Adipose tissue (tissue), 3 donors: ENCODE results near the gene PEBP1. TPM values are rescaled to one million over a fixed set of nuclear protein-coding genes. Genes with fewer than 3 reads are reported as not detected.
"Not testable (repeated sequence)": the region's sequence is repeated elsewhere in the genome, so short reads cannot be mapped to it uniquely, and the experiment has no call there.

Experiments
- H3K27ac ChIP-seq: one replicate; pipeline ENCODE4 v1.5.1; 2013; ENCODE audit warnings: low read depth, low read length
- WGBS, 3 donors: extraction: QIAGEN DNeasy Blood & Tissue Kit; methylation state at CpG; one replicate each; pipeline ENCODE4 v1.1.7; 2013; 5-methylcytosine and 5-hydroxymethylcytosine counted together
- polyA plus RNA-seq, 3 donors: library from polyadenylated mRNA; stranded (reverse); fragments of 200-250 nt; gene quantifications; one replicate each; pipeline ENCODE4 v1.2.3, GENCODE V29; 2013
- donor health status: healthy with polysubstance abuse.
- donor health status: Bipolar disorder and iron deficiency.
- donor health status: healthy.

Gene PEBP1
- polyA plus RNA-seq, 3 donors: 143 to 331 (median 288) TPM

GRCh38 chr12:118126119-118126757, 9.7 kb upstream of the PEBP1 start:
- WGBS, 3 donors: 25 to 87% (median 74%) methylated on average over 13 of the region's 13 CpGs
- H3K27ac ChIP-seq: no peak overlapping the region

- WGBS, 3 donors: 86 to 100% (median 87%) methylated on average over 5 of the region's 5 CpGs
- H3K27ac ChIP-seq: no peak overlapping the region
These were observed 8.1 kb upstream of the PEBP1 start for GRCh38 chr12:118127867-118128266.

- H3K27ac ChIP-seq: not testable (repeated sequence)
- WGBS, 3 donors: 95 to 98% (median 97%) methylated on average over 5 of the region's 5 CpGs
These were observed 6.5 kb upstream of the PEBP1 start for GRCh38 chr12:118129436-118129835.

- H3K27ac ChIP-seq: peak overlapping the region; percentile 64
- 1% methylated on average over 26 to 29 of the region's 29 CpGs for WGBS, 3 donors
These were observed 657 bp downstream of the PEBP1 start for GRCh38 chr12:118136559-118137003.

GRCh38 chr12:118137148-118137678, 1.3 kb downstream of the PEBP1 start:
- no peak overlapping the region for H3K27ac ChIP-seq
- WGBS, 3 donors: 57 to 81% (median 79%) methylated on average over 10 of the region's 10 CpGs

GRCh38 chr12:118140825-118141224, 4.9 kb downstream of the PEBP1 start:
- WGBS, 3 donors: 98 to 99% (median 99%) methylated on average over 8 of the region's 8 CpGs
- no peak overlapping the region for H3K27ac ChIP-seq

GRCh38 chr12:118144499-118144898, 8.6 kb downstream of the PEBP1 start:
- 92 to 95% (median 94%) methylated on average over 13 of the region's 13 CpGs for WGBS, 3 donors
- H3K27ac ChIP-seq: no peak overlapping the region

- no peak overlapping the region for H3K27ac ChIP-seq
- WGBS, 3 donors: 88 to 90% (median 88%) methylated on average over 7 of the region's 7 CpGs
These were observed 9.3 kb downstream of the PEBP1 start for GRCh38 chr12:118145113-118145797.

GRCh38 chr12:118145798-118146156, 9.9 kb downstream of the PEBP1 start:
- 77 to 88% (median 84%) methylated on average over 9 of the region's 9 CpGs for WGBS, 3 donors

GRCh38 chr12:118148287-118148686, 12.4 kb downstream of the PEBP1 start:
- no peak overlapping the region for H3K27ac ChIP-seq
- 92 to 98% (median 96%) methylated on average over 5 of the region's 5 CpGs for WGBS, 3 donors

More at GRCh38 chr12:118145798-118146156, 9.9 kb downstream of the PEBP1 start:
- no peak overlapping the region for H3K27ac ChIP-seq

GRCh38 chr12:118150625-118151024, 14.7 kb downstream of the PEBP1 start:
- WGBS, 3 donors: 43 to 62% (median 58%) methylated on average over 7 of the region's 7 CpGs
- no peak overlapping the region for H3K27ac ChIP-seq

GRCh38 chr12:118151755-118152154, 15.8 kb downstream of the PEBP1 start:
- 69 to 88% (median 84%) methylated on average over 5 of the region's 5 CpGs for WGBS, 3 donors
- H3K27ac ChIP-seq: no peak overlapping the region

GRCh38 chr12:118160536-118160935, 24.6 kb downstream of the PEBP1 start:
- WGBS, 3 donors: 94 to 100% (median 98%) methylated on average over 3 of the region's 3 CpGs
- H3K27ac ChIP-seq: no peak overlapping the region

- 47 to 64% (median 58%) methylated on average over 6 of the region's 6 CpGs for WGBS, 3 donors
- H3K27ac ChIP-seq: no peak overlapping the region
These were observed 29.0 kb downstream of the PEBP1 start for GRCh38 chr12:118164798-118165486.

GRCh38 chr12:118166946-118167345, 31.0 kb downstream of the PEBP1 start:
- 83 to 92% (median 86%) methylated on average over 2 of the region's 2 CpGs for WGBS, 3 donors
- no peak overlapping the region for H3K27ac ChIP-seq

- WGBS, 3 donors: 58 to 84% (median 63%) methylated on average over 4 of the region's 4 CpGs
- no peak overlapping the region for H3K27ac ChIP-seq
These were observed 40.0 kb downstream of the PEBP1 start for GRCh38 chr12:118175823-118176447.

GRCh38 chr12:118183155-118183554, 47.2 kb downstream of the PEBP1 start:
- H3K27ac ChIP-seq: no peak overlapping the region

- H3K27ac ChIP-seq: no peak overlapping the region
These were observed 47.8 kb downstream of the PEBP1 start for GRCh38 chr12:118183711-118184110.
